Fibroblast of the aortic adventitia (primary cell): ENCODE measurements around the gene EPG5. TPM values are rescaled to one million over a fixed set of nuclear protein-coding genes. Genes with fewer than 3 reads are reported as not detected.
"Not testable (repeated sequence)": the region's sequence is repeated elsewhere in the genome, so short reads cannot be mapped to it uniquely, and the experiment has no call there.

ENCODE experiments used
- DNase-seq: peaks from one replicate; pipeline ENCODE4 v3.0.0-alpha.2; 2010; ENCODE audit warnings: low read depth
- H3K4me3 ChIP-seq: 2 replicates; pipeline ENCODE4 v1.5.1; 2011; ENCODE audit warnings: low read depth, mild to moderate bottlenecking, control low read depth, low read length, moderate library complexity
- CTCF ChIP-seq: IDR thresholded peaks from 2 replicates; pipeline ENCODE4 v1.5.1; 2011; ENCODE audit warnings: mild to moderate bottlenecking, low read length, control low read depth, inconsistent platforms; ENCODE audit not compliant: insufficient read depth
- total RNA-seq: library from RNA; depleted of rRNA; stranded (reverse); fragments of >200 nt; gene quantifications from 2 replicates; pipeline ENCODE4 v1.2.3, GENCODE V29; 2012; ENCODE audit warnings: low replicate concordance

EPG5 gene
- total RNA-seq, 1 donor: 66.3 TPM

- no peak for TF ChIP-seq CTCF
- no peak overlapping the region for H3K4me3 ChIP-seq
- no peak for DNase-seq
Observed at GRCh38 chr18:45820106-45820745, 146.9 kb downstream of the EPG5 start.

- not testable (repeated sequence) for H3K4me3 ChIP-seq
- DNase-seq: peak; percentile 59
Observed at GRCh38 chr18:45818765-45819164, 148.4 kb downstream of the EPG5 start.

- DNase-seq: no peak
- TF ChIP-seq CTCF: no peak
- H3K4me3 ChIP-seq: no peak overlapping the region
Observed at GRCh38 chr18:45817543-45817942, 149.6 kb downstream of the EPG5 start.

- DNase-seq, H3K4me3 ChIP-seq: not testable (repeated sequence)
Observed at GRCh38 chr18:45814733-45815132, 152.4 kb downstream of the EPG5 start.

GRCh38 chr18:45807144-45807543, 160.0 kb downstream of the EPG5 start:
- H3K4me3 ChIP-seq, DNase-seq: not testable (repeated sequence)

- no peak overlapping the region for H3K4me3 ChIP-seq
- TF ChIP-seq CTCF: no peak
- peak; percentile 86 for DNase-seq
Observed at GRCh38 chr18:45806226-45806625, 160.9 kb downstream of the EPG5 start.

- no peak for TF ChIP-seq CTCF
- H3K4me3 ChIP-seq: no peak overlapping the region
- DNase-seq: peak; percentile 74
Observed at GRCh38 chr18:45805551-45805950, 161.6 kb downstream of the EPG5 start.

GRCh38 chr18:45802814-45803492, 164.2 kb downstream of the EPG5 start:
- no peak overlapping the region for H3K4me3 ChIP-seq
- peak; percentile 99 for DNase-seq
- TF ChIP-seq CTCF: no peak
